Activated B cell treated with CpG ODN at 0.5 μM for 24 hours (primary cell): Measurements from ENCODE around the gene DGKE. TPM values are rescaled to one million over a fixed set of nuclear protein-coding genes. Genes with fewer than 3 reads are reported as not detected.

Experiments
- ATAC-seq: fragments of 200-7000 bp; cut with Tn5 transposase; one replicate; pipeline ENCODE4 v1.10.0; 2021; ENCODE audit warnings: low read depth, mild to moderate bottlenecking, moderate library complexity
- CTCF ChIA-PET: fragments of 350-600 bp; sonication (Branson Sonifier 250); formaldehyde crosslinking; loops from one replicate; lab custom pipeline; 2021; ENCODE audit warnings: antibody characterized with exemption; lab: Charles Lee
- POLR2A ChIA-PET: fragments of 350-600 bp; sonication (Branson Sonifier 250); formaldehyde crosslinking; loops from one replicate; lab custom pipeline; 2021; ENCODE audit warnings: antibody characterized with exemption; lab: Charles Lee
- DNase-seq: peaks from one replicate; pipeline ENCODE4 v3.0.0; 2022
- H3K27ac Mint-ChIP-seq: one replicate; pipeline ENCODE4 v1.8.0; 2020; ENCODE audit warnings: mixed read lengths
- H3K27me3 Mint-ChIP-seq: one replicate; pipeline ENCODE4 v1.8.0; 2021; ENCODE audit warnings: mixed read lengths
- H3K36me3 Mint-ChIP-seq: one replicate; pipeline ENCODE4 v1.8.0; 2021; ENCODE audit warnings: low read depth, mixed read lengths
- H3K4me1 Mint-ChIP-seq: one replicate; pipeline ENCODE4 v1.8.0; 2021; ENCODE audit warnings: mixed read lengths
- H3K4me3 Mint-ChIP-seq: one replicate; pipeline ENCODE4 v1.8.0; 2020; ENCODE audit warnings: mild to moderate bottlenecking, mixed read lengths
- H3K9me3 Mint-ChIP-seq: one replicate; pipeline ENCODE4 v1.8.0; 2020; ENCODE audit warnings: mixed read lengths
- CTCF ChIP-seq: fragments of 200-600 bp; IDR thresholded peaks from one replicate; pipeline ENCODE4 v1.8.0; 2022; ENCODE audit warnings: antibody characterized with exemption, mild to moderate bottlenecking
- intact Hi-C: fragments of 100-400 bp; cut with micrococcal nuclease; formaldehyde crosslinking; loops from one replicate; pipeline ENCODE4 v1.15.1; 2024
- total RNA-seq: library from RNA; stranded (reverse); gene quantifications from 2 replicates; pipeline ENCODE4 v1.2.3, GENCODE V29; 2022

The DGKE gene
- total RNA-seq, 1 donor from 2014 or later = 20.3 TPM

DNA sequence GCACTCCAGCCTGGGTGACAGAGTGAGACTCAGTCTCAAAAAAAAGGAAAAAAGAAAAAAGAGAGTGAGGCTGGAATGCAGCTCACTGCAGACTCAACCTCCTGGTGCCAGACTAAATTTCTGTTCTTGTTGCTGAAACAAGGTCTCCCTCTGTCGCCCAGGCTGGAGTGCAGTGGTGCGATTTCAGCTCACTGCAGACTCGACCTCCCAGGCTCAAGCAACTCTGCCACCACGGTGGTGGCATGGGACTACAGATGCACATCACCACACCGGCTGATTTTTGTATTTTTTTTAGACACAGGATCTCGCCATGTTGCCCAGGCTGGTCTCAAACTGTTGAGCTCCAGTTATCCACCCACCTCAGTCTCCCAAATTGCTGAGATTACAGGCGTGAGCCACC lies 45.3 kb downstream of the DGKE start:
- ChIA-PET POLR2A (interaction anchor here (0.6 kb wide), 2 partner anchors 10 to 12 kb away, joined by 3 to 6 read pairs; no protein-coding TSS in a partner anchor), CTCF (interaction anchor here (1.2 kb wide), 1 partner anchor 8 kb away, joined by 3 read pairs; no protein-coding TSS in a partner anchor)
- DNase-seq (no peak), ATAC-seq (no peak)
- Mint-ChIP-seq H3K4me1 (peaks cover 8% of the 10 kb centered on the region), H3K36me3 (no peaks in the 10 kb centered on the region), H3K27ac (no peak overlapping the region), H3K9me3 (peaks cover 2% of the 10 kb centered on the region), H3K4me3 (no peak overlapping the region), H3K27me3 (no peaks in the 10 kb centered on the region)
- no peak for TF ChIP-seq CTCF
- intact Hi-C loops = no loop called here

DNA sequence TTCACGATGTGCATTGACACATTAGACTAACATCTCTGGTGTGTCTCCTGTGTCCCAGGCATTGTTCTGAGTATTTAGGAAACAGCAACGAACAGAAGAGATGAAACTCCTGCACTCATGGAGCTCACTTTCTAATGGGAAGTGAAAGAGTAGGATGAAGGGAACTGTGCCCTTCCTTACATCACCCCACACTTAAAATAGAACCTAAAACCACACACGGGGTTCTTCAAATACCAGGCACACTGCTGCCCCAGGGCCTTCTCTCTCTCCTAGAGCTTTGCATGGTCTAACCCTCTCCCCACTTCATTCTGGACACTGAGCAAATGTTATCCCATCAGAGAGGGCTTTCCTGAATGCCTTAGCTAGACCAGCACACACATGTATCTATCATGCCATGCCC lies 46.2 kb downstream of the DGKE start:
- CTCF ChIA-PET = no interaction called here
- intact Hi-C loops = no loop called here
- no peak overlapping the region for H3K27ac Mint-ChIP-seq

GRCh38 chr17:56880571-56880970 lies 46.6 kb downstream of the DGKE start:
- H3K4me3 Mint-ChIP-seq = no peak overlapping the region
- H3K27ac Mint-ChIP-seq = no peak overlapping the region
- peaks cover 2% of the 10 kb centered on the region for H3K9me3 Mint-ChIP-seq
- intact Hi-C loops = no loop called here
- ChIA-PET POLR2A (no interaction called here), CTCF (no interaction called here)
- no peak for TF ChIP-seq CTCF
- peaks cover 8% of the 10 kb centered on the region for H3K4me1 Mint-ChIP-seq
- ATAC-seq = no peak
- H3K36me3 Mint-ChIP-seq = peaks cover 2% of the 10 kb centered on the region
- H3K27me3 Mint-ChIP-seq = no peaks in the 10 kb centered on the region
- DNase-seq = no peak

More for the DNA sequence above, 46.2 kb downstream of the DGKE start:
- Mint-ChIP-seq H3K4me1 (peaks cover 8% of the 10 kb centered on the region), H3K27me3 (no peaks in the 10 kb centered on the region), H3K4me3 (no peak overlapping the region), H3K9me3 (peaks cover 2% of the 10 kb centered on the region), H3K36me3 (no peaks in the 10 kb centered on the region)
- TF ChIP-seq CTCF = no peak
- ATAC-seq (no peak), DNase-seq (no peak)
- POLR2A ChIA-PET = no interaction called here

DNA sequence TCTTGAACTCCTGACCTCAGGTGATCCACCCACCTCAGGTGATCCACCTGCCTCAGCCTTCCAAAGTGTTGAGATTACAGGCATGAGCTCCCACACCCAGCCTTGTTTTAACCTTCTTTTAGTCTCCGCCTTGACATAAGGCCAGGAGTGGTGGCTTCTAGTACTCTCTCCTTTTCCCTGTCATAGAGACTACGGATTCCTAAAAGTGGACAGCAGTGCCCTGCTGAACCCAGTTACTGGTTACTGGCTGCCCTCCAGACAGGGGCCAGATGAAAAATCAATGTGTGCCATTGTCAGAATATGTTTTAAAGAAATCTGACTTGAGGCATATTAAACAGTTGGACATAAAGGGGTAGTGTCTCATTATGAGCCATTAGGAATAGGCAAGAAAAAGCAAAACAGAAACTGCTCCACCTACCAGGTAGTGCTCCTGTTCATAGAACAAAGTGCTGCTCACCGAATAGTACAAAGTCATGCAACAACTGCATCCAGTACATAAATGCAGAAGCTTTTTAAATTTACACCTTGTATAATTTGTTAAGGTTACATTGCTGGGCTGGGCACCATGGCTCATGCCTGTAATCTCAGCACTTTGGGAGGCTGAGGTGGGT lies 47.8 kb downstream of the DGKE start:
- no peak for DNase-seq
- no peak for TF ChIP-seq CTCF
- no peak for ATAC-seq
- H3K27me3 Mint-ChIP-seq = no peaks in the 10 kb centered on the region
- peaks cover 8% of the 10 kb centered on the region for H3K4me1 Mint-ChIP-seq
- intact Hi-C loops = no loop called here
- POLR2A ChIA-PET = no interaction called here
- H3K9me3 Mint-ChIP-seq = peaks cover 2% of the 10 kb centered on the region
- no peak overlapping the region for H3K4me3 Mint-ChIP-seq
- CTCF ChIA-PET = no interaction called here
- H3K27ac Mint-ChIP-seq = no peak overlapping the region
- H3K36me3 Mint-ChIP-seq = peaks cover 11% of the 10 kb centered on the region

DNA sequence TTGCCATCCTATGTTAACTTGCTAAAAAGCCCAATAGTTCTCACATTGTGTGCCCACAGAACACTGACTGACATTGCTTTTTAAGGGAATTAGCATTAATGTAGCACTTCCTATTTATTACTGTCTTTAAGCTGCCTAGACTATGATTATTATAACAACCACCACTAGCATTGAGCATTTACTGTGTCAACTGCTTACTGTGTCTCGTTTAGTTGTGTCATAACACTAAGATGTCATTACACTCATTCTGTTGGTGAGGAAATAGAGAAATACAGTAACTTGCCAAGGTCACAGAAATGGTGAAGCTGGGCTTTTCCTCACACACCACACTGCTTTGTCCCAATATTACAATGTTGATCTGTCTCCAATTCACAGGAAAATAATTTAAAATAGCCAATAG lies 49.7 kb downstream of the DGKE start:
- Mint-ChIP-seq H3K27me3 (no peaks in the 10 kb centered on the region), H3K27ac (no peak overlapping the region), H3K36me3 (peaks cover 28% of the 10 kb centered on the region), H3K4me1 (peaks cover 6% of the 10 kb centered on the region), H3K4me3 (no peak overlapping the region), H3K9me3 (peaks cover 8% of the 10 kb centered on the region)
- intact Hi-C loops = no loop called here
- DNase-seq (no peak), ATAC-seq (no peak)
- ChIA-PET POLR2A (no interaction called here), CTCF (no interaction called here)
- no peak for TF ChIP-seq CTCF
